ENCODE measurements around the gene GRB10. TPM values are rescaled to one million over a fixed set of nuclear protein-coding genes. Genes with fewer than 3 reads are reported as not detected.

Gene GRB10
- total and polyA plus RNA-seq, 3 experiments from 2014 or later, result 0.20 to 0.49 (median 0.20) TPM

- ChIA-PET CTCF (no interaction called here), POLR2A (no interaction called here)
- H3K9me3 ChIP-seq (ENCODE audit: low read length), result no peaks in the 10 kb centered on the region
- Mint-ChIP-seq H3K27ac (no peak overlapping the region), H3K27me3 (peaks cover 4 to 17% of the 10 kb centered on the region in 2 donors), H3K4me3 (no peak overlapping the region), H3K9me3 (peaks cover 0 to 5% (median under 1%) of the 10 kb centered on the region in 5 donors), H3K4me1 (no peaks in the 10 kb centered on the region), H3K36me3 (no peaks in the 10 kb centered on the region)
- no peak overlapping the region for H3K27ac ChIP-seq (ENCODE audit: low read depth, low read length)
- H3K27me3 ChIP-seq (ENCODE audit: insufficient read depth, low read length, poor library complexity, severe bottlenecking), result no peaks in the 10 kb centered on the region
- H3K36me3 ChIP-seq (ENCODE audit: insufficient read depth, low read length), result no peaks in the 10 kb centered on the region
- H3K4me3 ChIP-seq (ENCODE audit: low read length), result no peak overlapping the region
- no peaks in the 10 kb centered on the region for H3K4me1 ChIP-seq (ENCODE audit: insufficient read depth, low read length)
- no peak for DNase-seq
These were observed 217.2 kb downstream of the GRB10 start for GRCh38 chr7:50565559-50565916.

DNA sequence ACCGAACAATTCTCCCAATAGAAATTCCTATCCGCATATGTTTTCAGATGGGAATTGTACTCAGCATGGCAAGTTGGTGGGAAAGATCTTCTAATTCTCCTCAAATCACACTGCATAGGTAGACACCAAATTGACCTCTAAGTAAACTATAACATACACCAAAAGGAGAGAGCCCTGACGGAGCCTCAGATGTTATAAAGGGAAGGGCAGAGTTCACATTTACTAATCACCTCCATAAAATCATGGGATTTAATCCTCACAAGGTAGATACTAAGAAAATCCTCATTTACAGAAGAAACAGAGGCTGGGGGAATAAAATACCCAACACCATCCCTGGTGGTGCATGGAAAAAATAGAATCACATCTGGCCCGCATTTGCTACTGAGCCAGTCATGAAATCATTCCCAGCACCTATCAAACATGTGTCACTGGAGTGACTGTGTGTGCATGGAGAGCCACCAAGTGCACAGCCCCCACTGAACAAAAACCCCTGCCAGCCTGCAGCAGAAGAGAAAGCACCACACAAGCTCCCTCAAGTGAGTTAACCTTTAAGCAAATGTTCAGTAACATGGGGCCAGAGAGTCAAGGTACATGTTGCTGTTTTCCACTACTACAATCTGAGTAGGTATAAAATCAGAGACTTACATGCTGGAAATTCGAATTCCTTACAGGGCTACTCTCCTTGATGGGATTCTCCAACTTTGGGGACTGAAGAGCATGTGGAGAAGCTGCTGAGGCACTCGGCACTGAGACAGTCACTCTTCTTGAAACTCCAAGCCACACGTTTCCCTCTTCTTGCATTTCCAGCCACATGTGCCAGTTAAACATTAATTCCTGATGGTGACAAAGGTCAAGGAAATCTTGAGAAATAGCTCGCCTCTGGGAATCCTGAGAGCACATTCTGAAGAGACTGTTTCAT lies 217.8 kb downstream of the GRB10 start, which contains the start of gene DDC:
Gene DDC, minus strand, starts transcription at position 766 of the 919 bp plus-strand sequence. CDS start 21,320 bp downstream, outside the sequence.
- POLR2A ChIA-PET, result no interaction called here
- Histone ChIP-seq H3K4me3 (ENCODE audit: low read length) (no peak within 1 kb of the TSS), H3K27ac (ENCODE audit: low read depth, low read length) (no peak within 1 kb of the TSS), H3K36me3 (ENCODE audit: insufficient read depth, low read length) (no peaks in the 10 kb centered on the region), H3K27me3 (ENCODE audit: insufficient read depth, low read length, poor library complexity, severe bottlenecking) (no peaks in the 10 kb centered on the region), H3K9me3 (ENCODE audit: low read length) (no peaks in the 10 kb centered on the region), H3K4me1 (ENCODE audit: insufficient read depth, low read length) (no peaks in the 10 kb centered on the region)
- DNase-seq, result no peak
- Mint-ChIP-seq H3K4me1 (no peaks in the 10 kb centered on the region), H3K9me3 (peaks cover 0 to 3% (median 0%) of the 10 kb centered on the region in 5 donors), H3K36me3 (no peaks in the 10 kb centered on the region), H3K4me3 (no peak within 1 kb of the TSS), H3K27ac (peak within 1 kb of the TSS in 1 of 8 donors; percentile 11), H3K27me3 (peaks cover 4 to 17% of the 10 kb centered on the region in 2 donors)
- CTCF ChIA-PET, result no interaction called here

- H3K4me1 Mint-ChIP-seq, result no peaks in the 10 kb centered on the region
- peaks cover 8 to 21% of the 10 kb centered on the region in 2 donors for H3K27me3 Mint-ChIP-seq
- no peak overlapping the region for H3K4me3 ChIP-seq (ENCODE audit: low read length)
- no peak overlapping the region for H3K27ac ChIP-seq (ENCODE audit: low read depth, low read length)
- H3K4me3 Mint-ChIP-seq, result no peak overlapping the region
- ChIA-PET CTCF (no interaction called here), POLR2A (no interaction called here)
- peaks cover 0 to 3% (median 0%) of the 10 kb centered on the region in 5 donors for H3K9me3 Mint-ChIP-seq
- H3K9me3 ChIP-seq (ENCODE audit: low read length), result no peaks in the 10 kb centered on the region
- DNase-seq, result no peak
- no peaks in the 10 kb centered on the region for H3K27me3 ChIP-seq (ENCODE audit: insufficient read depth, low read length, poor library complexity, severe bottlenecking)
- no peaks in the 10 kb centered on the region for H3K36me3 Mint-ChIP-seq
- H3K36me3 ChIP-seq (ENCODE audit: insufficient read depth, low read length), result no peaks in the 10 kb centered on the region
- H3K4me1 ChIP-seq (ENCODE audit: insufficient read depth, low read length), result no peaks in the 10 kb centered on the region
- peak overlapping the region in 1 of 8 donors; percentile 11 for H3K27ac Mint-ChIP-seq
These were observed 218.5 kb downstream of the GRB10 start for GRCh38 chr7:50564171-50564570.

DNA sequence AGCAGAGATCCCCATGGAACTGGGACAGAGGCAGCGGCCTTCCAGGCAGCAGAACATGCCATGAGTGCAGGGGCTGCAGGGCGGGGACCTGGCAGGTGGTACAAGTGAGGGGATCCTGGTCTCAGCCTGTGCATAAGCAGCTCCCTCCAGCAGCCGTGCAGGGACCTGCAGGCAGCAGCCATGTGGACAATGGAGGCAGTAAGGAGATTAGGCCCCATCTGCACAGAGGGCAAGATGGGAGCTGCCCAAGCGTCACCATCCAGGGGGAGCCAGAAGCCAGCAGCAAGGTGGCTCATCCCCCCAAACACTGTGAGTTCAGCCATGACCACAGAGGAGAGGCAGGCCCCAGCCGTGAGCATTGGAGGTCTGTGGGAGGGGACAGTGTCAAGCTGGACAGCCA lies 220.6 kb downstream of the GRB10 start:
- no peak overlapping the region for H3K4me3 Mint-ChIP-seq
- H3K9me3 Mint-ChIP-seq, result no peaks in the 10 kb centered on the region
- ChIA-PET POLR2A (no interaction called here), CTCF (interaction anchor here (1.3 kb wide), 1 partner anchor 10 kb away, joined by 3 read pairs; no protein-coding TSS in a partner anchor)
- H3K4me3 ChIP-seq (ENCODE audit: low read length), result no peak overlapping the region
- peaks cover 15 to 38% of the 10 kb centered on the region in 2 donors for H3K27me3 Mint-ChIP-seq
- no peaks in the 10 kb centered on the region for H3K36me3 Mint-ChIP-seq
- H3K4me1 Mint-ChIP-seq, result no peaks in the 10 kb centered on the region
- no peaks in the 10 kb centered on the region for H3K27me3 ChIP-seq (ENCODE audit: insufficient read depth, low read length, poor library complexity, severe bottlenecking)
- DNase-seq, result no peak
- H3K27ac ChIP-seq (ENCODE audit: low read depth, low read length), result no peak overlapping the region
- peak overlapping the region in 1 of 8 donors; percentile 65 for H3K27ac Mint-ChIP-seq
- H3K36me3 ChIP-seq (ENCODE audit: insufficient read depth, low read length), result no peaks in the 10 kb centered on the region
- H3K4me1 ChIP-seq (ENCODE audit: insufficient read depth, low read length), result no peaks in the 10 kb centered on the region
- no peaks in the 10 kb centered on the region for H3K9me3 ChIP-seq (ENCODE audit: low read length)

DNA sequence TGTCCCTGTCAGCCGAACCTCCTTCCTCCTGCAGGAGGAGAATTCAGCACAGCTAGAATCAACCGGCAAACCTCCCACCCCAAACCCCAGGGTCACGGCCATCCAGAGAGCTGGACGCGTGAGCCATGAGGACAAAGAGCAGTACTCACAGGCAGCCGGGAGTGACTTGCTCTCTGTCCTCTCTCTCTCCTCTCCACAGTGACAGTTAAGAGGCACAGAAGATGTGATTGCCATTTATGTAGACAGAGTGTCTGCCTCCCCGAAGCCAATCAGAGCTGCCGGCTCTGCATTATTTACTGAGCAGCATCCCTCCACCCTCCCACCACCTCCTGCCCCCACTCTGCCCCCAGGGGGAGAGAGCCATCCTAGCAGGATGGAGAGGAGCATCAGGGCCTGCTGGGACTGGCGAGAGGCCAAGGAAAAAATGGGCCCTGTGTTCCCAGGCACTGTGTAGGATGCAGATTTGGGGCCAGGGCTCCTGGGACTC lies 221.8 kb downstream of the GRB10 start:
- no peak overlapping the region for H3K27ac ChIP-seq (ENCODE audit: low read depth, low read length)
- Mint-ChIP-seq H3K4me3 (no peak overlapping the region), H3K36me3 (no peaks in the 10 kb centered on the region), H3K27me3 (peaks cover 18 to 46% of the 10 kb centered on the region in 2 donors), H3K27ac (no peak overlapping the region), H3K4me1 (no peaks in the 10 kb centered on the region), H3K9me3 (no peaks in the 10 kb centered on the region)
- POLR2A ChIA-PET, result no interaction called here
- H3K4me3 ChIP-seq (ENCODE audit: low read length), result no peak overlapping the region
- H3K27me3 ChIP-seq (ENCODE audit: insufficient read depth, low read length, poor library complexity, severe bottlenecking), result no peaks in the 10 kb centered on the region
- H3K36me3 ChIP-seq (ENCODE audit: insufficient read depth, low read length), result no peaks in the 10 kb centered on the region
- no peaks in the 10 kb centered on the region for H3K9me3 ChIP-seq (ENCODE audit: low read length)
- CTCF ChIA-PET, result interaction anchor here (1.3 kb wide), 1 partner anchor 9 kb away, joined by 3 read pairs; no protein-coding TSS in a partner anchor
- DNase-seq, result no peak
- no peaks in the 10 kb centered on the region for H3K4me1 ChIP-seq (ENCODE audit: insufficient read depth, low read length)

DNA sequence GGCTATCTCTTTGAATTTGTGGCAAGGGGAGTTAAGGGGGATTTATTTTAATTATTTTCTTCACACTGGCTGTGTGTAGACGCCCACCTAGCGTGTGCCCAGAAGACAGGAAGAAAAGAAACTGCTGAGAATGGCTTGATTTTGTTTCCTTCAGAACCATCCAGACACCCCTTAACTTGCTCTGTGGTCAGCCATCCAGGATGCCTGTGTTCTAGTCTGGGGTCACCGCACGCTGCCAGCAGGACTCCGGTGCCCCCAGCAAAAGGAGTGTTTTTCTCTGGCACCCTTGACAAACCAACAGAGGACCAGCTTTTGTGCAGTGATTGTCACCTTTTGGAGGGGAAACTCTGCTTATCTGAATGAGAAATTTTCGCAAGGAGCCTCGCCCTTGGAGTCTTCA lies 222.8 kb downstream of the GRB10 start:
- no peaks in the 10 kb centered on the region for H3K36me3 ChIP-seq (ENCODE audit: insufficient read depth, low read length)
- CTCF ChIA-PET, result no interaction called here

DNA sequence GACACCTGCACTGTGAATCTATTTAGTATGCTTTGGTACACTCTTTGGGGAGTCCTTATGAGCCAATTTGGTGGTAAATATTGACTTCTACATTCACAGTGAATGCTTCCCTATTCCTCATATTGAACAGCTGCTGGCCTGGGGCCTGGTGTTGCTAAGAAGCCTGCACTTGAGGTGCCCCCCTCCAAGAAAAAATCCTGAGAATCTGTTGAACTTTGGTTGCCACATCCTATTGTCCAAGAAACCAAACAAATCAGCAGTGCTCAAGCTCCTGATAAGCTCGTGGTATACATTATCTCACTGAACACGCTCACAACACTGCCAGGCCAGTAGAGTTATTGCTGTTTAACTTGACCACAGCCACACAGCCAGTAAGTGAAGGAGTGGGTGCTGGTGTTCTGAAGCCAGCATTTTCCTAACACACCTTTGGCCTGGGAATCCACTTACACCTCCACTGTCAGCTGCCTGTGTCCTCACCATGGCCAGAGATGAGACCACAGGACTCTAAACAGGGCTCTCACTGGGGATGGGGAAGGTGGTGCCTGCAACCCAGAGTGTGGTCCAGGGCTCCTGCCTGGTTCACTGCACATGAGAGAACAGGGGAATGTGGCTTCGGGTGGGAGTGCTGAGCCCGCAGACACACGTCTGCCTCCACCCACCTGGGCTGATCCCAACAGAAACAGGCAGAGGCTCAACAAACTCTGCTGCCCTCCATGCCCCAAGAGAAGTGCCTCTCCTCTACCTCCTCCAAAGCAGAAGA lies 224.2 kb downstream of the GRB10 start:
- POLR2A ChIA-PET, result no interaction called here
- Mint-ChIP-seq H3K4me1 (no peaks in the 10 kb centered on the region), H3K9me3 (no peaks in the 10 kb centered on the region), H3K27me3 (peaks cover 14 to 50% of the 10 kb centered on the region in 2 donors), H3K27ac (no peak overlapping the region), H3K4me3 (no peak overlapping the region), H3K36me3 (no peaks in the 10 kb centered on the region)
- no peaks in the 10 kb centered on the region for H3K4me1 ChIP-seq (ENCODE audit: insufficient read depth, low read length)
- no peaks in the 10 kb centered on the region for H3K27me3 ChIP-seq (ENCODE audit: insufficient read depth, low read length, poor library complexity, severe bottlenecking)
- H3K9me3 ChIP-seq (ENCODE audit: low read length), result no peaks in the 10 kb centered on the region
- DNase-seq, result no peak
- no peak overlapping the region for H3K4me3 ChIP-seq (ENCODE audit: low read length)
- CTCF ChIA-PET, result no interaction called here
- H3K36me3 ChIP-seq (ENCODE audit: insufficient read depth, low read length), result no peaks in the 10 kb centered on the region
- no peak overlapping the region for H3K27ac ChIP-seq (ENCODE audit: low read depth, low read length)

More for the DNA sequence above, 222.8 kb downstream of the GRB10 start:
- H3K27me3 ChIP-seq (ENCODE audit: insufficient read depth, low read length, poor library complexity, severe bottlenecking), result no peaks in the 10 kb centered on the region
- no peaks in the 10 kb centered on the region for H3K9me3 ChIP-seq (ENCODE audit: low read length)
- H3K4me3 Mint-ChIP-seq, result no peak overlapping the region
- POLR2A ChIA-PET, result no interaction called here
- H3K4me1 Mint-ChIP-seq, result no peaks in the 10 kb centered on the region
- H3K9me3 Mint-ChIP-seq, result no peaks in the 10 kb centered on the region
- no peak overlapping the region for H3K4me3 ChIP-seq (ENCODE audit: low read length)
- no peak overlapping the region for H3K27ac ChIP-seq (ENCODE audit: low read depth, low read length)
- no peaks in the 10 kb centered on the region for H3K4me1 ChIP-seq (ENCODE audit: insufficient read depth, low read length)
- H3K27me3 Mint-ChIP-seq, result peaks cover 15 to 49% of the 10 kb centered on the region in 2 donors
- no peak for DNase-seq
- no peaks in the 10 kb centered on the region for H3K36me3 Mint-ChIP-seq
- H3K27ac Mint-ChIP-seq, result no peak overlapping the region

DNA sequence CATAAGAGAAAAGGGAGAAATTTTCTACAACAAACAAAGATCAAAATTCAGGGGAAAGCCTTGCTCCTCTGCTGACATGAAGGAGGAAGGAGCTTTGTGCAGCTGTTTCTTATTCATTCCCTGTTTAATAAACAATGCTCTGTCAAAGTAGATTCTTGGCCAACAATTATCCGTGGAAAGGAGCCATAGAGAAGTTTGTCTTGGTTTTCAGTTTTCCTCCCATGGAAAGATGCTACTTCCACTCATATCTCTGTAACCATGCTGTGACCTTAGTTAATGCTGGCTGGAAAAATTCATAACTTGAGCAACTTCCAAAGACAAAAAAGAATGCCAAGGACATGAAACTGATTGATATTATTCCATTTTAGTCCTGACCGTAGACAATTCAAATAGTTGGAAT lies 225.6 kb downstream of the GRB10 start:
- H3K4me1 Mint-ChIP-seq, result no peaks in the 10 kb centered on the region

More for the DNA sequence above, 225.6 kb downstream of the GRB10 start:
- Histone ChIP-seq H3K27me3 (ENCODE audit: insufficient read depth, low read length, poor library complexity, severe bottlenecking) (no peaks in the 10 kb centered on the region), H3K27ac (ENCODE audit: low read depth, low read length) (no peak overlapping the region), H3K4me3 (ENCODE audit: low read length) (no peak overlapping the region), H3K36me3 (ENCODE audit: insufficient read depth, low read length) (no peaks in the 10 kb centered on the region), H3K9me3 (ENCODE audit: low read length) (no peaks in the 10 kb centered on the region), H3K4me1 (ENCODE audit: insufficient read depth, low read length) (no peaks in the 10 kb centered on the region)
- Mint-ChIP-seq H3K27ac (no peak overlapping the region), H3K4me3 (no peak overlapping the region), H3K27me3 (peaks cover 14 to 50% of the 10 kb centered on the region in 2 donors), H3K36me3 (peaks cover 0 to 3% (median 0%) of the 10 kb centered on the region in 3 donors), H3K9me3 (no peaks in the 10 kb centered on the region)
- no peak for DNase-seq
- CTCF ChIA-PET, result no interaction called here
- POLR2A ChIA-PET, result no interaction called here

Data from CD8-positive, alpha-beta memory T cell (primary cell).